Measurements from ENCODE around the gene PTPRK.

The PTPRK gene

DNA sequence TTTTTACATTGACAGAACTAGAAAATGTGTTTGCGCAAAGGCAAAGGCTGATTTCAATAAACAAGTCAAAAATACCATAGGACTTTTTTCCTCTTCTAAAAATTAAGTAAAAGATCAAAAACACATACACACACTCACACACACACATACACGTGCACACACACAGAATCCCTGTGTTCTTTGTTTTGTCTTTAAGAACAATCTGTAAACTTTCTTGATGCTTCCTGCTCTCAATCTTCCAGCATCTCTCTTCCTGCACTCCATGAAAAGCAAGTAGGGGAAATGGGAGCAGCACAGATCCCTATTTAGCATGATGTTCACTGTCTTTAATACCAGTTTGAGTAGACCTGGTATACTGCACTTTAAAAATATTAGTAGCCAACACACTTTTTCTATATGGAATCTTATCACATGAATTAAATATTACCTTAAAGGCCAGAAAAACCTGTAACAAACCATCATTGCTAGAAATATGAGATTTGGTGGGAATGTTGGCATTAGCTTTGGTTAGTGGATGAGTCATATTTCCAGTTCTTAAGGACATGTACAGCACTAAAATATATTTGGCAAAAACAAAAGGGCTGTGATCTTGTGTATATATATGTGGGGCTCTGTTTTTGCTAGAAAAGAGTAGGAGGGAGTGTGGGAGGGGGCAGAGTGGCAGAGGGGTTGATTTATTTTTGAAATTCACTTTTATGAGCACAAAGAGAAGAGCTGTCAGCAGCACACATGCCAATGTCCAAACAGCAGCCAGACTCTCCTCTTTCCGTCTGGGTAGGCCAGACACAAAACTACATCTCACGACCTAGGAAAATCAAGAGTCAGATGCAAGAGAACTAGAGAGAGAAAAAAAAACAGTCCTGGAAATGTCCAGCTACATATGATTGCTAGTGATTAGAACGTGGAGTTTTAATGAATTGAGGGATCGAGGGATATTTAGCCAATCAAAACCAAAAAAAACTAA, 4.6 kb downstream of the PTPRK start:
- DNase-seq (ENCODE audit: low read depth in 2 of 2): no peak

DNA sequence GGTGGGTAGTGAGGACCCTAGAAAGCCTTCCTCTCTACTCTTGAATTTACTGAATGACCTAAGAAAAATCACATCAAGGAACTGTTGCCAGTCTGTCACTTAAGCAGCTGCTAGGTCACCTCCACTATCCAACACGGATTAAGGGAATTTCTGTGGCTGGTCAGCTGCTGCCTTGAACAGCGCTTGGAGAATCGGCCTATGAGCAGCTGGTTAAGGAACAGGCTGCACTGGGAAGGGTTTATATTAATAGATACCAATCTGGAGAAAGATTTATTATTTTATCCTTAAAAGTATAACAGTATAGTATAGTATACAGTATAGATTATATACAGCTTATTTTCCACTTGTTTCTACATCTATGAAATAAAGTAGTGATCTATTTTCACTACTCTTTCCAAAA, 6.5 kb downstream of the PTPRK start:
- DNase-seq (ENCODE audit: low read depth in 2 of 2): no peak

DNA sequence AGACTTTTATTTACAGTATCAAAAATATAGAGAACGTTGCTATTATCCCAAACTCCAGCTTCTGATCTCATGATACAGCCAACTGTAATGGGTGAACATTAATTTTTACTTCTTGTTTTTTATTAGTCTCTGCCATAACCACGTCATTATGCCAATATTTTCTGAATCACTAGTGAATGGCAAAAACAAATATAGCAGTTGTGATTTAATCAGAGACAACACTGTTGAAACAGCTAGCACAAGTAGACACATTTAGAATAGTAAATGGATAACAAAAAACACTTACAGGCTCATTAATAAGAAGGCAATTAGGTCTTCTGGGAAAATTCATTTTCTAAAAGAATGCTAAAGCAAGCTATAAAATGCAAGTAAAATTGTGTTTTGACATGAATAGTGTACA, 8.1 kb downstream of the PTPRK start:
- DNase-seq (ENCODE audit: low read depth in 2 of 2): no peak

DNA sequence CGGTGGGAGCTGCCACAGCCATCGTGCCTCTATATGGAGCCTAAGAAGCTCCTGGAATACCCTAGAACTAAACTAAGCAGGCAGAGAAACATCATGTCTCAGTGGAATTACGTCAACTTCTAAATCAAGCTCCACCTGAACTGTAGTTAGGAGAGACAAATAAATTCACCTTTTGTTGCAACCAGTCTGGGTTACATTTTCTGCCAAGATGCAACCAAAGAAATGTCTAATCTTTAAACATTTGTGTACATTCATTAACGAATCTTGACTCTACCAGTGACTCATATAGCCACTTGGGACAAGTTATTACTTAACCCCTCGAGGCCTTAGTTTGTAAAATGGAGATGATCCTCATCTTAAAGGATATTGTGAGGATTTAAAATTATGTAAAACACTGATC, 8.9 kb downstream of the PTPRK start:
- no peak for DNase-seq (ENCODE audit: low read depth in 2 of 2)

DNA sequence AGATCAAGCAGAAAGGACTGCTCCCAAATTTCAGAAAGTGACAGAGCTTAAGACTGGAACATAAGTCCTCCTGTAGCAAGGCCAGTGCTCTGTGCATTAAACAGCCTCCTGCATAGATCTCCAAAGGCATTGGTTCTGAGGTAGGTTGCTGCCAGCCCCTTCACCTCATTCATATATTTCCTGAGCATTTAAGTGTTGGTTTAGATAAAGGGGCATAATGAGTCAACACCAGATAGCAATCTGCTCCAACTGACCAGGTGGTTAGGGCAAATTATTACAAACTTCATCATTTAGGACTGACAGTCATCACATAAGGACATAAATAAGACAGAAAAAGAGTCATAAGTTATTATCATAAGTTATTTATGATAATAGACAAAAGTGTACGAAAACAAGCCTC, 10.7 kb downstream of the PTPRK start:
- no peak for DNase-seq (ENCODE audit: low read depth in 2 of 2)

DNA sequence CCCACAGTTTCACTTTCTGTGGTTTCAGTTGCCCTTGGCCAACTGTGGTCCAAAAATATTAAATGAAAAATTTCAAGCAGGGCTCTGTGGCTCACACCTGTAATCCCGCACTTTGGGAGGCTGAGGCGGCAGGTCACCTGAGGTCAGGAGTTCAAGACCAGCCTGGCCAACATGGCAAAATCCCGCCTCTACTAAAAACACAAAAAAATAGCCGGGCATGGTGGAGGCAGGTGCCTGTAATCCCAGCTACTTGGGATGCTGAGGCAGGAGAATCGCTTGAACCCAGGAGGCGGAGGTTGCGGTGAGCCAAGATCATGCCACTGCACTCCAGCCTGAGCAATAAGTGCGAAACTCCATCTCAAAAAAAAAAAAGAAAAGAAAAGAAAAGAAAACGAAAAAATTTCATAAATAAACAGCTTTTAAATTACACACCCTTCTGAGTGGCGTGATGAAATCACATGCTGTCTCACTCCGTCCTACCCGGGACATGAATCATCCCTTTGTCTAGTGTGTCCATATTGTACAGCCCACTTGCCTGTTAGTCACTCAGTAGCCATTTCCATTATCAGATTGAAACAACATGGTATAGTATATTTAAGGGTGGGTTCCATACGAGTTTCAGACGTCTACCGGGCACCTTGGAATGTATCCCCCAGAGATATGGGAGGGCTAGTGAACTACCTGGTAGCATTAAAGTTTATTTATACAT, 11.7 kb downstream of the PTPRK start:
- no peak for DNase-seq (ENCODE audit: low read depth in 2 of 2)

DNA sequence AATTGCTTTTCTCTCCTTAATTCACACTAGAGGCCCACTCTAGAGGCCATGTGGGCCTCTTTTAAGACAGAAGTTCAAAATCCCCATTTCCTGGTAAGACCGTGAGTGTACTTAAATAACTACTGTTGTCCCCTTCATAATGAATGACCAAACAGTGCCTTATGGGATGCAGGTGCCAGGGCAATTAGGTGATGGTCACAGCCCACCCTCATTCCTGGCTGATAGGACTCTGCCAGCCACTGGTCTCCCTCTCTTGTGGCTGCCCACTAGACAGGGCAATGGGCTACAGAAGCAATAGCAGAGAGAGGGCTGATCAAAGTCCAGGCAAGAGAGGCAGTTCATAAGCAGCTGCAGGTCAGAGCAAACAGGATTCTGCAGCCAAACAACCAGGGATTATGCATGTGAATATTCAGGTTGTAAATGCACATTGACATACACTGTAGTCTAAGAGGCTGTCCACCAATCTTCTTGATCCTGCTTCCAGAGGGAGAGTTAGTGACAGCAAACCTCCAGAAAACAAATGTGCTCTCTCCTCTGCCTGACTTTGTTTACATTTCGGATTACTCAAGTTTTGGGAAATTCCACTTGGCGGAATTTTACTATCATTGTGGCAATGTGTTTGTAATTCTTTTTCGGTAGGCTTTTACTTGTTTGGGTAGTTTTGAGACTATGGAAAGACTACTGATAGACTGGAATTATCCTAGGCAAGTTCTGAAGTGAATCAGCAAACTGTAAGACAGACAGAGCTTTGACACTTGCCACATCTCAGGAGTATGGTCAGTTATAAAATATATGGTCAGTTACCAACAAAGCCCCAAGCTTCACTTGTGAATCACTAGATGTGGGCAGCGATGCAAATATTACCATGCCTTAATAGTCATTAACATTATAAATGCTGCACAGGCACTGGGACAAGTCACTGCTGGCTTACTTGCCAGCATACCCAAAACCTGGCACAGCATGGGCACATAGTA, 12.8 kb downstream of the PTPRK start:
- no peak for DNase-seq (ENCODE audit: low read depth in 2 of 2)

DNA sequence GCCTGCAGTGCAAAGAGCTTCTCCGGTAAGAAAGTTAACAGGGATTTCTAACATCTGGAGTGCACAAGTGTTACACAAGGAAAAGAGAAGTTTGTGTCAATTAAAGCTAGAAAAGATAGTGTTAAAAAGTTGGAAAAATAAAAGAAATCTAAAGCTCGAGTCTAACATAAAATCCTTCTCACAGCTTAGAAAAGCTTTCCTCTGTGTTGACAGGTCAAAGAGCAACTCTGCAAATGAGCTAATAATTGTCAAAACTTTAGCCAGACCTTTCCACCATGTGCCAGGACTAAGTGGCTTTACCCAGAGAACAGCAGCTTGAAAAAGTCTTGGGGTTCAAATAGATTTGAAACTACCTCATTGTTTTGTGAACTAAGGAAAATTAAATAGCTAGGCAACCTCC, 14.8 kb downstream of the PTPRK start:
- no peak for DNase-seq (ENCODE audit: low read depth in 2 of 2)

DNA sequence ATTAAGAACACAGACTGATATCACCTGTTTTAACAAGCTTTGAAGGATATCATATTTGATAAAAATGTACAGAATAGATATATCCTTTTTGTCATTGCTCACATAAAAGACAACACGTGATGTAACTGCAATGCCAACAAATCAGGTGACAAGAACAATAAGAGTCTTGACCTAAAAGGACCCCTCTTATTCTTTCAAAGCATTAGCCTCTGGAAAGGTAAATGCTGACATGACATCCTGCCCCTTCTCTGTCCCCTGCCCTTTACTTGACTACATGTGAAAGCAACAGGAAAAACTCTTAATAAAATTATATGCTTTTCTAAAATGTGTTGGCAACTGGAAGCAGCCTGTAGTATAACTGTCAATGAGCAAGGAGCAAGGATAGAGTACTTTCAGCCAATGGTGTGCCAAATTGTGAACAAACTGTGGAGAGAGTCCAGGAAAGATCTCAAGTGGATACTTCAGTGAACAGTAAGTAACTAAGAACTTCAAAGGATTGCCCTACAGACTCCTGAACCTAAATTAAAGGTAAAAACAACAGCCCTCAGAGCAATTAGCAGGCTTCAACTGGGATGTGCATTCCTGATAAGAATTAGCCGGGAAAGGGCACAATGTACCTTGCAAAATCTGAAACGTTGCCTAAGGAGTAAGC, 16.3 kb downstream of the PTPRK start:
- no peak for DNase-seq (ENCODE audit: low read depth in 2 of 2)

DNA sequence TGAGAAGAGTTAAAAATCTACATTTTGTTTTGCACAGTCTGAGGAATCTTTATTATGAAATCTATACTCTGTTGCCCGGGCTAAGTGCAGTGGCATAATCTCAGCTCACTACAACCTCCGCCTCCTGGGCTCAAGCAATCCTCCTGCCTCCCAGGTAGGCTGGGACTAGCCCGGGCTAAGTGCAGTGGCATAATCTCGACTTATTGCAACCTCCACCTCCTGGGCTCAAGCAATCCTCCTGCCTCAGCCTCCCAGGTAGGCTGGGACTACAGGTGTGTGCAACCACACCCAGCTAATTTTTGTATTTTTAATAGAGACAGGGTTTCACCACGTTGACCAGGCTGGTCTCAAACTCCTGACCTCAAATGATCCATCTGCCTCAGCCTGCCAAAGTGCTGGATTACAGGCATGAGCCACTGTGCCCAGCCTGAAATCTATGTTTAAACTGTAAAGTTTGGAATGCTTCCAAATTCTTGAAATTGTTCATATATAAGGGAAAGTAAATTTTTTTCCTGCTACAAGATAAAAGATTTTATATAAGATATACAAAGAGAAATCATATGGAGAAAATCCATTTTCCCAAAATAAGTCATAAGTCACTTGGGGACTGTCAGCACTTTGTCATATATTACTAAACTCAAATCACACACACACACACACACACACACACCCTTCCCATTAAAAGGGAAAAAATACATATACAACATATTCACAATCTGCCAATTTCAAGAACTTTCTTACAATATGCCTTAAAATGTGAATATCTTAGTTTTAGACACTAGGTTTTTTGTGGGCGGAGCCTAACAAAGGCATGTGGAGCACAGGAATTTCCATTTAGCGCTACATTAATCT, 19.4 kb downstream of the PTPRK start:
- no peak for DNase-seq (ENCODE audit: low read depth in 2 of 2)

DNA sequence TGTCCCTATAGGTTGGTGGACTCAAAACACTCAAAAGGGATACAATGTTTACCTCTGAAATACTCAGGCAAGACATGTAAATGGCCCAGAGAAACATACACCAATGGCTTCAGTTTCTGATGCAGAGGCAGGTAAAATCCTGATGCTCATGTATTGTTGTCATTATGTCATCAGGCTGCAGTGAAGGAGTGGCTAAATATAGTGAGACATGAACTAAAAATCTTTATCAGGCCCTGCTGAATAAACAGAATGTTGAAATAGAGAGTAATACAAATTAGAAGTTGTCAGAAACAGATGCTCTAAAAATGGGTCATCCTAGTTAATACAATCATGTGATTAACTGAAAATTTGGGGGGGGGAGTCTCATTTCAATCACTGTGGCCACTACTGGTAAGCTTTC, 20.4 kb downstream of the PTPRK start:
- DNase-seq (ENCODE audit: low read depth in 2 of 2): no peak

DNA sequence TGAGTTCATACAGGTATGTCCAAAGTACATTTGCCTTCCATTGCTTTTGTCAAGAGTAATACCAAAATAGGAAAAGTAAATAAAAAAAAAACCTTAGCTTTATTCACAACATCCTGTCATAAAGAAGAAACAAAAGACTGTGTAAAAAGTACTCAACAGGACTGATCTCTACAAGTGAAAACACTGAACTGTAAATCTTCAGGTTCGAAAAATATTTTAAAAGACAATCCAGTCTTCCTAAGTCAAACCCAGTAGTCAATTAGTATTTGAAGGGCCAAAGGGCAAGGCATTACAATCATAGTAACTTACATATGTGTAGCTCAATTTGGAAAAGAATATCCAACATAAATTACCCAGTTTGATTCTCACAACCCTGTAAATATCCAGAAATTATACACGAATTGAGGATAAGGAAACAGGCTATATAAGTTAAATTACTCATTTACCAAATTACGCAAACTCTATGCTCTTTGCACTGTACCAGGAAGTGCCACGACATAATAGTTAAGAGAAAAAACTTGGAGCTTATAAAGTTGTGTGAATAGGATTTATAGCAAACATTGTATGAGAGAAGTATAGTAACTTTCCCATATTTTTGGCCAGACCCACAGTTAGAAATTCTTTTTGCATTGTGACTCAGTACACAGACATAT, 21.2 kb downstream of the PTPRK start:
- no peak for DNase-seq (ENCODE audit: low read depth in 2 of 2)

DNA sequence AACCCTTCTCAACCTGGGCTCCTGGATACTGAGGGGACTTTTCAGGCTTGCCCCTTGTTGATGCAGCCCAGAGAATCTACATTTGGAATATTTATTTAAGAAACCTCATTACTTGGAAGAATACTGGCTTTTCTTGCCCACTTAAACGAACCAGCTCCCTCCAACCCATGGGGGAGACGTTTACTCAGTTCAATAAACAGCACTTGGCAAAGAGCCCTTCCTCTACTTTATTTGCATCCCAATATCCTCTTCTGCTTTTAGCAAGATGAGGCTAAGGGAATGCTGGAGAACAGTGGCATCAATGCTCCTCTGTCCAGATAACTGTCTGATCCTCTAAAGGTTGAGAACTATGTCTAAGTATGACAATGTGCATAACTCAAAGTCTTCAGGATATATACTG, 22.2 kb downstream of the PTPRK start:
- DNase-seq (ENCODE audit: low read depth in 2 of 2): no peak

DNA sequence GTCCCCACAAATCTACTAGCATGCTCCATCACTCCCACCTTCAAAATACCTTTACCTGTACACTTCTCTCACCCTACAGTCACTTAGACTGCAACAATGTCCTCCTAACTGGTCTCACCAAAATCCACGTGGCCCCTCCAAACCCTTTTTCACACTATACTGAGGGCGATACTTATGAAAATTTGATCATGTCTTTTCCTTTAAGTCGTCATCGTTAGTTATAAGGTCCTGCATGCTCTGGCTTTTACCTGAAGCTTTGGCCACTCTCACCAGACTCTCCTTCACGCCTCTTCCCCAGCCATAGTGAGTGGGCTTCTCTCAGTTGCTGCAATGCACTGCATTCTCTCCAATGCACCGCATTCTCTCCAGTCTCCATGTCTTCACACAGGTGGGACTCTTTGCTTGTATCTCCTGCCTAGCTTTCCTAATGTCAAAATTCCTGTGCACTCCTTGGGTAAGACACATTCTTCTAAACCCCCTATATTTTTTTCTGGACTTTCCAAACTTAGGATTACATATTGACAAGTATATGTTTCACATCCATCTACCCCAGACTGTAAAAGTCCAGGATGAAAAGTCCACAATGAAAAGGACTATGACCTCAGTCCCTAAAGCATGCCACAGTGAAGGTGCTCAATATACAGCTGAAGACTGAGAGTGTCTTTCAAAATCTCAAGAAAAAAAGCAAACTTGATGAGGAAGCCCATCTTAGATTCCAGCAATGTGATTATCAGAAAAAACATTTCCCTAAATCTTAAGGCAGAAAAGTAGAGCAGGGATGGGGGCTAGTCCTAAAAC, 24.7 kb downstream of the PTPRK start:
- no peak for DNase-seq (ENCODE audit: low read depth in 2 of 2)

DNA sequence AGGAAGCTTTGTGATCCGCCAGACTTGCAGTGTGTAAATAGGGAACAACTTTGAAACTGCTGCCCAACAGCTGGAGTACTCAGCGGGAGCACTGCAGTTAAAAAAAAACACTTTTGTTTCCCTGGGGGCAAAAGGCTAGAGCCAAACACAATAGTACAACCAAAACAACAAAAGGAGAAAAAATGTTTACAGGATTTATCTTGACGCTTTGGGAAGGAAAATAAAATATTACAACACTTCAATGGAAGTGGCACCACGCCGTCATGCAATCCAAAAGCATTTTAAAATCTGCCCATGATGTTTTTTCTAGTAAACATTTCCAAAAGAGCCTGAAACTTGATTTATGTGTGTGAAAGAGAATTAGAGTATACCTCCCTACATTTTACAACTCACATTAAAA, 26.0 kb downstream of the PTPRK start:
- no peak for DNase-seq (ENCODE audit: low read depth in 2 of 2)

DNA sequence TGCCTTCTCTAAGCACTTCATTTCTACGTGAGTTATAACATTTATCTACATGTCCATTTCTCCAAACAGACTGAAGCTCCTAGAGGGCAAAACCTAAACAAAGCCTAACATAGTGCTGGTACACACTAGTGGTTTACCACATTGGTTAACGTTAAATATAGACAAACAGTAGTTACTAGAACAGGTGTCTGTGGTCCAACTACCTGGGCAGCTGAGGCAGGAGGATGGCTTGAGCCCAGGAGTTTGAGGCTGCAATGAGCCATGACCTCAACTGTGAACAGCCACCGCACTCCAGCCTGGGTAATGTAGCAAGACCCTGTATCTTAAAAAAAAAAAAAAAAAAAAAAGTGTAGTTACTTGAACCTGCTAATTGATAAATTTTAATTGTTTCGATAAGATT, 26.5 kb downstream of the PTPRK start:
- no peak for DNase-seq (ENCODE audit: low read depth in 2 of 2)

DNA sequence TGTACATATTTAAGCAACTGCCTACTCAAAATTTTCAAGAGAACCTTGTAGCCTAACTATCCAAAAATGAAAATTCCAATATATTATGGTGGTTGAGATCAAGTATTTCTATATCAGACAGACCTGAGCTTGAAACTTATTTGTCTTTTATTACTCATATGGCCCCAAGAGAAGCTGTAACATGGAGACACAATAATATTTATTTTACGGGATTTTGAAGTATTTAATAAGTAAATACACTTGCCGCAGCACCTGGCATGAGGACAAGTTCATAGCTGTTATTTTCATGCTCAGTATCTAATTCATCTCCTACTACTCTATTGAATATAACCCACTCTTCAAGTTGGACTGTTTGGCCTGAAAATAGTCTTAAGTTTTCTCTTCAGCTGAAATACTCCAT, 28.0 kb downstream of the PTPRK start:
- DNase-seq (ENCODE audit: low read depth in 2 of 2): no peak

DNA sequence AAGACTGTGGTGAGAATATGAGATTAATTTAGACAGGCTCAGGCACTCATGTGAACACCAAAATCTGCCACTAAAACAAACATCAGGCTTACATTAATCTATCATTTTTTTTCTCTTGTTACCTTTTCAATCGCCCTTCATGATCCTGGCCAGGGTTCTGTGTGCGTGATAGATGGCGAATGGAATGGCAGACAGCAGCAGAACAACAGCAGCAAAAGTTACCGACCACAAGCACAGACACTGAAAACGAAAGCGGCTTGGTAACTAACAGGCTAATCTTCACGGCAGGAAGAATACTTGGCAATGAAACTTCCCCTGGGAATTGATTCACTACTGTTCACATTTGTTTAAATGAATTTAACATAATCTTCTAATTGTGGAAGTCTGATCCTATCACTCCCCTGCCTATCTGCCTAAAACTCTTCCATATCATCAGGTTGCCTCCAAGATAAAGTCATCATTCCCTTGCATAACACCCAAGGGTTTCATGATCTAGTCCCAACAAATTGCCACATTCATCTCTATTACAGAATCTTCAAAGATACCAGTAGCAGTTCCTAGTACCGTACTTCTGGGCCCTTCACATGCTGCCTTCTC, 28.7 kb downstream of the PTPRK start:
- no peak for DNase-seq (ENCODE audit: low read depth in 2 of 2)

DNA sequence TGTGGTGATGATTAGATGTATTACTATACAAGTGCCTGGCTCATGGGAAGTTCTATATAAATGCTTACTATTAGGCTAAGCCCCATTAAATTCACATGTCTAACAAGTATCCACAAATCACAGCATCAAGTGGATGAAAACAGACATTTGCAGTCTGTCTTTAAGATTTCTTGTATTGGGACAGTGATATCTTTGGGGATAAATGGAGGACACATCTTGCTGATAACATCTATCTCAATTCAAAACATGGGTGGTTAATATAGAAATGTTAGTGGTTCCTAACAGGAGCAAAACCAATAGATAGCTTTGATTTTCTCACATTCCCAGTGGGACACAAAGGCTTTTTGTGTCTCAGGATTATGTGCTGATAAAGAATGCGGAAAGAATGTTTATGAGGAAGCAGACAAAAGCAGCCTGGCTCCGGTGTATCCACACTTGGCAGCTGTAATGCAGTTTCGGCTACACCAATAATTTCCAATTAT, 29.3 kb downstream of the PTPRK start:
- no peak for DNase-seq (ENCODE audit: low read depth in 2 of 2)

Data from stimulated activated CD8-positive, alpha-beta memory T cell treated with anti-CD3 and anti-CD28 coated beads, Interleukin-7, amount 100 ng/mL, for 4 hours (primary cell).